K562 (cell line): Measurements from ENCODE around the gene CFAP73. TPM values are rescaled to one million over a fixed set of nuclear protein-coding genes. Genes with fewer than 3 reads are reported as not detected.
A peak's percentile ranks its signal among the peaks of the same experiment; 100 is the strongest.

Experiments used
- ADNP ChIP-seq: fragments of 200-800 bp; sonication (Bioruptor generic); IDR thresholded peaks from 2 replicates; pipeline ENCODE4 v1.6.1; 2016; ENCODE audit warnings: missing genetic modification characterization, missing compliant biosample characterization
- ATF1 ChIP-seq, 2 experiments: fragments of 450-650 bp in 1 of 2; IDR thresholded peaks; 2 replicates each; pipeline ENCODE4 v1.6.1; 2016; ENCODE audit warnings: missing compliant biosample characterization in 1 of 2, missing genetic modification characterization in 1 of 2
- ATF7 ChIP-seq: fragments of 450-650 bp; IDR thresholded peaks from 2 replicates; pipeline ENCODE4 v1.7.1; 2014; ENCODE audit warnings: mild to moderate bottlenecking, moderate library complexity
- C11orf30 ChIP-seq: fragments of 450-650 bp; IDR thresholded peaks from 2 replicates; pipeline ENCODE4 v1.6.1; 2016; ENCODE audit warnings: low read depth, mild to moderate bottlenecking
- CBFA2T3 ChIP-seq: fragments of 450-650 bp; IDR thresholded peaks from 2 replicates; pipeline ENCODE4 v1.6.1; 2017
- EGR1 ChIP-seq: fragments of 450-650 bp; conservative IDR thresholded peaks from 2 replicates; pipeline ENCODE4 v1.6.1; 2017; ENCODE audit warnings: mild to moderate bottlenecking
- ID3 ChIP-seq, 2 experiments: fragments of 250-450 bp in 1 of 2; fragments of 450-650 bp in 1 of 2; sonication (Bioruptor Pico) in 1 of 2; IDR thresholded peaks; 2 replicates each; pipeline versions ENCODE4 v1.6.1 to v1.8.0; 2016 to 2021; ENCODE audit warnings: mild to moderate bottlenecking in 2 of 2, moderate library complexity in 2 of 2, missing compliant biosample characterization in 1 of 2, missing genetic modification characterization in 1 of 2
- KDM1A ChIP-seq, 2 experiments: fragments of 450-650 bp; IDR thresholded peaks; 2 replicates each; pipeline ENCODE4 v1.6.1; 2016; ENCODE audit warnings: mild to moderate bottlenecking in 2 of 2
- MAFF ChIP-seq: IDR thresholded peaks from 2 replicates; pipeline ENCODE4 v1.6.1; 2012; ENCODE audit warnings: low read length, improper control_type of control experiment
- NFE2 ChIP-seq: IDR thresholded peaks from 2 replicates; pipeline ENCODE4 v1.6.1; 2014; ENCODE audit warnings: antibody characterized with exemption, low read depth
- POLR2A ChIP-seq: fragments of 450-650 bp; conservative IDR thresholded peaks from 2 replicates; pipeline ENCODE4 v1.6.1; 2016
- SMARCE1 ChIP-seq: fragments of 450-650 bp; IDR thresholded peaks from 2 replicates; pipeline ENCODE4 v1.7.1; 2016; ENCODE audit warnings: mild to moderate bottlenecking
- SOX6 ChIP-seq: fragments of 450-650 bp; IDR thresholded peaks from 2 replicates; pipeline ENCODE4 v1.6.1; 2014; ENCODE audit warnings: mild to moderate bottlenecking
- VEZF1 ChIP-seq: fragments of 200-800 bp; sonication (Bioruptor generic); IDR thresholded peaks from 2 replicates; pipeline ENCODE4 v1.6.1; 2017; ENCODE audit warnings: missing genetic modification characterization, missing compliant biosample characterization
- ZBTB5 ChIP-seq: fragments of 450-650 bp; IDR thresholded peaks from 2 replicates; pipeline ENCODE4 v1.6.1; 2017; ENCODE audit warnings: antibody characterized with exemption
- ZFP36 ChIP-seq: fragments of 150-350 bp; IDR thresholded peaks from 2 replicates; pipeline ENCODE4 v1.6.1; 2018; ENCODE audit warnings: low read length, low read depth; ENCODE audit not compliant: partially characterized antibody
- ZNF316 ChIP-seq: fragments of 450-650 bp; IDR thresholded peaks from 2 replicates; pipeline ENCODE4 v1.6.1; 2016
- ZNF695 ChIP-seq: fragments of 450-650 bp; formaldehyde crosslinking; IDR thresholded peaks from 2 replicates; pipeline ENCODE4 v1.4.0; 2020; ENCODE audit warnings: mild to moderate bottlenecking, moderate library complexity
- polyA plus RNA-seq, 8 experiments: library from polyadenylated mRNA; depleted of rRNA in 4 of 8; stranded (reverse) in 5 of 8; unstranded in 3 of 8; fragments of >200 nt; fragmentation: Nextera tagmentation in 2 of 8; fragmentation: Illumina TruSeq in 1 of 8; extraction: Ambion mirVana in 2 of 8; extraction: Trizol in 1 of 8; gene quantifications; 2 replicates each; pipeline versions ENCODE4 v1.2.1 to v1.2.3, GENCODE V29; 2011 to 2014; ENCODE audit warnings: inconsistent platforms in 1 of 8, missing spikeins in 1 of 8
- total RNA-seq, 7 experiments: library from RNA; depleted of rRNA in 6 of 7; stranded (reverse); fragments of >200 nt in 6 of 7; fragmentation: Illumina TruSeq in 2 of 7; extraction: Trizol in 2 of 7; gene quantifications; 2 replicates each; pipeline versions ENCODE4 v1.2.1 to v1.2.3, GENCODE V29; 2011 to 2021; ENCODE audit warnings: low replicate concordance in 1 of 7
- TF ChIP-seq, protein P1 (sequence below): sonication (generic); formaldehyde crosslinking; IDR thresholded peaks from 2 replicates; pipeline ENCODE4 v1.8.0; 2022; ENCODE audit warnings: missing genetic modification reagents, mild to moderate bottlenecking, borderline replicate concordance
- TF ChIP-seq, protein P2 (sequence below): sonication (generic); formaldehyde crosslinking; IDR thresholded peaks from 2 replicates; pipeline ENCODE4 v1.9.0; 2022; ENCODE audit warnings: mild to moderate bottlenecking, missing genetic modification reagents

Gene CFAP73
- total and polyA plus RNA-seq, 9 of the 15 experiments (the other 6 are each of a cell fraction or from before 2014, with no cell fraction given), result not detected

DNA sequence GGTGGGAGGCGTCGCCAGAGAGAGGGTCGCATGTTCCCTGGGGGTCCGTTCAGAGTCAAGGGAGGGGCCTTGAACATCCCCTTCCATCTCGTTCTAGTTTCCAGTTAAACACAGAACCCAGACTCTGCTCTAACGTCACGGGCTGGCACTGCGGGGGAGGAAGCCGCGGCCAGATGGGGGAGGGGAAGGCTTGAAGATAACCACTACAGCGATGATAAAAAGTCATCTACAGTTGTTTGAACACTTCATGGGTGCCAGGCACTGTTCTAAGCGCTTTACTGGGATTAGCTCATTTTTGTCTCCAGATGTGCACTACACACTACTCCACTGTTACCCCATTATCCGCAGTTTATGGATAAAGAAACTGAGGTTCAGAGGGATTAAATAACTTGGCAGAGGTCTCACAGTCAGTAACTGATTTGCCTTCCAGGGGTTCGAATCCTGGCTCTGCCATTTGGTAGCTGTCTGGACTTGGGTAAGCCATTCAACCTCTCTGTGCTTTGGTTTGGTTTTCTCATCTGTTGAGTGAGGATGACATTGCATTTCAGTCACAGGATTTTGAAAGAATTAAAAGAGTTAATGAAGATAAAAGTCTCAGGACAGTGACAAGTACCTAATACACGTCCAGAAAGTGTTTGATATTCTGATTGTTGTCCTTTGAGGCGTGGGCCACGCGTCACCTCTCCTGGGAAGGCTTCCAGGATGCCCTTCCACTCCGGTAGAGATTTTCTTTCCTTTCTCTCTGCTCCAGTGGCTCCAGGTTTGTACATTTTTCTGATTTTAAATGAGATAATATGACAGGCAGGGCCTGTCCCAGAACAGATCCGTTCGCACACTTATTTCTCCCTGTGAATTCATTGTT lies 13.2 kb upstream of the CFAP73 start (continued):
- TF ChIP-seq ZFP36 (peak; percentile 75), ID3 (CRISPR knock-in tag; IDR thresholded peaks at IDR 0.05) (no peak), ID3 (tag; IDR thresholded peaks at IDR 0.05) (no peak), SOX6 (peak; percentile 21; the same call in 1 of the 2 replicates), SMARCE1 (peak; percentile 60; the same call in 1 of the 2 replicates), C11orf30 (peak; percentile 58), ZNF316 (peak; percentile 47), ATF1 (CRISPR knock-in tag; IDR thresholded peaks at IDR 0.05) (no peak), ATF1 (tag; IDR thresholded peaks at IDR 0.05) (peak; percentile 60), KDM1A (IDR thresholded peaks at IDR 0.05) (peak in 1 of 2 experiments; percentile 21; a peak in 1 of 4 replicates), VEZF1 (CRISPR knock-in tag) (peak; percentile 30; the same call in 1 of the 2 replicates), ZNF695 (CRISPR knock-in tag) (no peak), ATF7 (0 out of 2 replicates have a peak, but pooled peaks have one; percentile 27), EGR1 (peak; percentile 91), CBFA2T3 (peak; percentile 22; the same call in 1 of the 2 replicates), NFE2 (peak; percentile 29; the same call in 1 of the 2 replicates), ADNP (tag) (peak; percentile 64), POLR2A (no peak), ZBTB5 (no peak), MAFF (0 out of 2 replicates have a peak, but pooled peaks have one; percentile 41)
- TF ChIP-seq, protein P1, sequence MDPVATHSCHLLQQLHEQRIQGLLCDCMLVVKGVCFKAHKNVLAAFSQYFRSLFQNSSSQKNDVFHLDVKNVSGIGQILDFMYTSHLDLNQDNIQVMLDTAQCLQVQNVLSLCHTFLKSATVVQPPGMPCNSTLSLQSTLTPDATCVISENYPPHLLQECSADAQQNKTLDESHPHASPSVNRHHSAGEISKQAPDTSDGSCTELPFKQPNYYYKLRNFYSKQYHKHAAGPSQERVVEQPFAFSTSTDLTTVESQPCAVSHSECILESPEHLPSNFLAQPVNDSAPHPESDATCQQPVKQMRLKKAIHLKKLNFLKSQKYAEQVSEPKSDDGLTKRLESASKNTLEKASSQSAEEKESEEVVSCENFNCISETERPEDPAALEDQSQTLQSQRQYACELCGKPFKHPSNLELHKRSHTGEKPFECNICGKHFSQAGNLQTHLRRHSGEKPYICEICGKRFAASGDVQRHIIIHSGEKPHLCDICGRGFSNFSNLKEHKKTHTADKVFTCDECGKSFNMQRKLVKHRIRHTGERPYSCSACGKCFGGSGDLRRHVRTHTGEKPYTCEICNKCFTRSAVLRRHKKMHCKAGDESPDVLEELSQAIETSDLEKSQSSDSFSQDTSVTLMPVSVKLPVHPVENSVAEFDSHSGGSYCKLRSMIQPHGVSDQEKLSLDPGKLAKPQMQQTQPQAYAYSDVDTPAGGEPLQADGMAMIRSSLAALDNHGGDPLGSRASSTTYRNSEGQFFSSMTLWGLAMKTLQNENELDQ (CRISPR knock-in tag), result no peak
- TF ChIP-seq, protein P2, sequence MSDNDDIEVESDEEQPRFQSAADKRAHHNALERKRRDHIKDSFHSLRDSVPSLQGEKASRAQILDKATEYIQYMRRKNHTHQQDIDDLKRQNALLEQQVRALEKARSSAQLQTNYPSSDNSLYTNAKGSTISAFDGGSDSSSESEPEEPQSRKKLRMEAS (CRISPR knock-in tag), result no peak
